GM23338 (cell line): Measurements from ENCODE around the gene CHMP4B. TPM values are rescaled to one million over a fixed set of nuclear protein-coding genes. Genes with fewer than 3 reads are reported as not detected.

Source experiments
- ATAC-seq: fragments of 200-7000 bp; cut with Tn5 transposase; 3 replicates; pipeline ENCODE4 v1.9.1; 2020
- DNase-seq: peaks from one replicate; pipeline ENCODE4 v3.0.0-alpha.2; 2015; ENCODE audit warnings: low spot score
- H2AFZ ChIP-seq: fragments of 200-600 bp; sonication (generic); 2 replicates; pipeline ENCODE4 v1.8.0; 2016; ENCODE audit warnings: antibody characterized with exemption, mild to moderate bottlenecking, moderate library complexity
- H3F3A ChIP-seq: fragments of 200-600 bp; sonication (generic); replicated peaks from 2 replicates; pipeline ENCODE4 v1.8.0; 2017; ENCODE audit warnings: antibody characterized with exemption, mixed run types, low read depth
- H3K27ac ChIP-seq: fragments of 200-600 bp; sonication (generic); 2 replicates; pipeline ENCODE4 v1.6.1; 2016; ENCODE audit warnings: low read depth
- H3K27me3 ChIP-seq: fragments of 200-600 bp; sonication (generic); 2 replicates; pipeline ENCODE4 v1.8.0; 2016; ENCODE audit warnings: mild to moderate bottlenecking, mixed run types, moderate library complexity; ENCODE audit not compliant: insufficient read depth
- H3K36me3 ChIP-seq: fragments of 200-600 bp; sonication (generic); 2 replicates; pipeline ENCODE4 v1.8.0; 2016; ENCODE audit warnings: mild to moderate bottlenecking; ENCODE audit not compliant: insufficient read depth
- H3K4me1 ChIP-seq: fragments of 200-600 bp; sonication (generic); 2 replicates; pipeline ENCODE4 v1.8.0; 2016; ENCODE audit warnings: mild to moderate bottlenecking, moderate library complexity; ENCODE audit not compliant: insufficient read depth
- H3K4me2 ChIP-seq: fragments of 200-600 bp; sonication (generic); 2 replicates; pipeline ENCODE4 v1.7.1; 2017; ENCODE audit warnings: mixed run types
- H3K4me3 ChIP-seq: fragments of 200-600 bp; sonication (generic); 2 replicates; pipeline ENCODE4 v1.6.1; 2016; ENCODE audit warnings: mixed run types
- H3K79me2 ChIP-seq: fragments of 200-600 bp; sonication (generic); replicated peaks from 2 replicates; pipeline ENCODE4 v1.8.0; 2017; ENCODE audit warnings: mild to moderate bottlenecking; ENCODE audit not compliant: insufficient read depth
- H3K9me2 ChIP-seq: fragments of 200-600 bp; sonication (generic); 2 replicates; pipeline ENCODE4 v1.8.0; 2017; ENCODE audit not compliant: insufficient read depth
- H4K20me1 ChIP-seq: fragments of 200-600 bp; sonication (generic); replicated peaks from 2 replicates; pipeline ENCODE4 v1.8.0; 2017; ENCODE audit warnings: mild to moderate bottlenecking; ENCODE audit not compliant: insufficient read depth
- H3K27ac Mint-ChIP-seq: 2 replicates; pipeline ENCODE4 v1.8.0; 2020; ENCODE audit warnings: inconsistent platforms, mild to moderate bottlenecking, moderate library complexity, mixed read lengths
- H3K27me3 Mint-ChIP-seq: 3 replicates; pipeline ENCODE4 v1.8.0; 2022; ENCODE audit warnings: low read depth, mild to moderate bottlenecking, moderate library complexity, mixed read lengths, inconsistent platforms; ENCODE audit not compliant: insufficient read depth, poor library complexity
- H3K36me3 Mint-ChIP-seq: 3 replicates; pipeline ENCODE4 v1.8.0; 2021; ENCODE audit warnings: low read depth, mild to moderate bottlenecking, inconsistent platforms, moderate library complexity, mixed read lengths
- H3K4me1 Mint-ChIP-seq: 3 replicates; pipeline ENCODE4 v1.8.0; 2020; ENCODE audit warnings: mild to moderate bottlenecking, inconsistent platforms, mixed read lengths
- H3K4me3 Mint-ChIP-seq: 3 replicates; pipeline ENCODE4 v1.8.0; 2021; ENCODE audit warnings: moderate library complexity, mild to moderate bottlenecking, inconsistent platforms, mixed read lengths
- H3K9me3 Mint-ChIP-seq: 3 replicates; pipeline ENCODE4 v1.8.0; 2020; ENCODE audit warnings: moderate library complexity, mild to moderate bottlenecking, inconsistent platforms, mixed read lengths
- CREB1 ChIP-seq: fragments of 250-450 bp; sonication (Bioruptor Pico); IDR thresholded peaks from 2 replicates; pipeline ENCODE4 v1.5.0; 2020; ENCODE audit warnings: low read depth, mild to moderate bottlenecking, moderate library complexity
- CTCF ChIP-seq, 2 experiments: fragments of 200-600 bp in 1 of 2; sonication (generic) in 1 of 2; conservative IDR thresholded peaks; 2 replicates each; pipeline versions ENCODE4 v1.5.1 to v1.6.1; 2016 to 2017; ENCODE audit warnings: antibody characterized with exemption in 2 of 2, low read depth in 2 of 2, mild to moderate bottlenecking in 2 of 2, moderate library complexity in 1 of 2
- ETS1 ChIP-seq: IDR thresholded peaks from 2 replicates; pipeline ENCODE4 v1.6.1; 2016; ENCODE audit warnings: antibody characterized with exemption
- EZH2 ChIP-seq: fragments of 200-600 bp; sonication (generic); IDR thresholded peaks from one replicate; pipeline ENCODE4 v1.8.0; 2017; ENCODE audit warnings: antibody characterized with exemption, mild to moderate bottlenecking, low read depth; ENCODE audit not compliant: unreplicated experiment
- EZH2phosphoT487 ChIP-seq: fragments of 200-600 bp; sonication (generic); IDR thresholded peaks from one replicate; pipeline ENCODE4 v1.8.1; 2018; ENCODE audit warnings: antibody characterized with exemption; ENCODE audit not compliant: unreplicated experiment
- JUNB ChIP-seq: IDR thresholded peaks from one replicate; pipeline ENCODE4 v1.6.1; 2016; ENCODE audit warnings: antibody characterized with exemption; ENCODE audit not compliant: unreplicated experiment
- NANOG ChIP-seq: IDR thresholded peaks from 2 replicates; pipeline ENCODE4 v1.6.1; 2016; ENCODE audit warnings: antibody characterized with exemption, borderline replicate concordance
- STAT1 ChIP-seq: IDR thresholded peaks from one replicate; pipeline ENCODE4 v1.6.1; 2016; ENCODE audit warnings: antibody characterized with exemption; ENCODE audit not compliant: unreplicated experiment
- ZNF114 ChIP-seq: fragments of 250-450 bp; sonication (Bioruptor Pico); IDR thresholded peaks from 2 replicates; pipeline ENCODE4 v1.5.0; 2020; ENCODE audit warnings: mild to moderate bottlenecking, moderate library complexity
- ZNF331 ChIP-seq: fragments of 250-450 bp; sonication (Bioruptor Pico); IDR thresholded peaks from 2 replicates; pipeline ENCODE4 v1.5.0; 2020; ENCODE audit warnings: low read depth, mild to moderate bottlenecking, moderate library complexity
- ZNF462 ChIP-seq: fragments of 250-450 bp; sonication (Bioruptor Pico); IDR thresholded peaks from 2 replicates; pipeline ENCODE4 v1.5.0; 2020; ENCODE audit warnings: mild to moderate bottlenecking, moderate library complexity
- polyA plus RNA-seq: library from polyadenylated mRNA; unstranded; fragments of >200 nt; fragmentation: Nextera tagmentation; extraction: Ambion mirVana; gene quantifications from 2 replicates; pipeline ENCODE4 v1.2.1, GENCODE V29; 2016
- total RNA-seq: library from RNA; depleted of rRNA; stranded (reverse); fragments of >200 nt; shearing (Covaris generic); gene quantifications from 2 replicates; pipeline ENCODE4 v1.2.3, GENCODE V29; 2014

CHMP4B gene
- total and polyA plus RNA-seq, 2 experiments from 2014 or later, result 14.5 to 49.3 TPM

- no peak for TF ChIP-seq ZNF462 (CRISPR knock-in tag)
- TF ChIP-seq ETS1, result no peak
- no peak for TF ChIP-seq CREB1 (CRISPR knock-in tag)
Measured at GRCh38 chr20:33833333-33833732, 22.2 kb downstream of the CHMP4B start (continued).

- Histone ChIP-seq H4K20me1 (peaks cover 39% of the 10 kb centered on the region), H3K79me2 (peaks cover 94% of the 10 kb centered on the region), H3K27ac (no peak overlapping the region), H3K4me3 (no peak overlapping the region), H3K4me1 (peaks cover 23% of the 10 kb centered on the region), H3K27me3 (no peaks in the 10 kb centered on the region), H2AFZ (no peak overlapping the region), H3F3A (no peaks in the 10 kb centered on the region), H3K36me3 (no peaks in the 10 kb centered on the region), H3K4me2 (no peak overlapping the region), H3K9me2 (no peaks in the 10 kb centered on the region)
- Mint-ChIP-seq H3K4me3 (no peak overlapping the region), H3K9me3 (no peaks in the 10 kb centered on the region), H3K27me3 (peaks cover 2% of the 10 kb centered on the region), H3K27ac (no peak overlapping the region), H3K36me3 (peaks cover 11% of the 10 kb centered on the region), H3K4me1 (peaks cover 40% of the 10 kb centered on the region)
- no peak for ATAC-seq
- DNase-seq, result no peak
- TF ChIP-seq ZNF331 (CRISPR knock-in tag) (no peak), STAT1 (no peak), JUNB (no peak), EZH2phosphoT487 (no peak), CREB1 (CRISPR knock-in tag) (no peak), ZNF114 (CRISPR knock-in tag) (no peak), ETS1 (no peak), EZH2 (no peak), NANOG (no peak), CTCF (conservative IDR thresholded peaks at IDR 0.05; ENCODE audit: low read depth in 2 of 2) (no peak)
Measured at GRCh38 chr20:33835615-33836172, 24.5 kb downstream of the CHMP4B start.
